HepG2 (cell line): Measurements from ENCODE around the gene FNDC3B. TPM values are rescaled to one million over a fixed set of nuclear protein-coding genes. Genes with fewer than 3 reads are reported as not detected.

ENCODE experiments used
- ATAC-seq: fragments of 200-7000 bp; cut with Tn5 transposase; 3 replicates; pipeline ENCODE4 v1.9.1; 2020; ENCODE audit warnings: mild to moderate bottlenecking, moderate library complexity
- BruUV-seq: library from RNA; stranded (reverse); fragments of 400-500 nt; replicated peaks from 2 replicates; lab custom pipeline; 2021; lab: Mats Ljungman, UMichigan
- CTCF ChIA-PET: fragments of 300-600 bp; formaldehyde crosslinking; extraction: SDS; loops from one replicate; lab custom pipeline; 2021; ENCODE audit warnings: low total read pairs, inconsistent platforms, low intra/inter-chr PET ratio; lab: Yijun Ruan, JAX
- POLR2A ChIA-PET: fragments of 350-600 bp; sonication (Branson Sonifier 250); formaldehyde crosslinking; loops from one replicate; lab custom pipeline; 2020; ENCODE audit warnings: antibody characterized with exemption, inconsistent platforms; lab: Yijun Ruan, JAX
- DNase-seq: peaks from one replicate; pipeline ENCODE4 v3.0.0-alpha.2; 2015; ENCODE audit warnings: low spot score
- FAIRE-seq: peaks from 3 replicates; lab custom pipeline; 2011; peaks lifted over from hg19 to GRCh38; lab: Jason Lieb, UNC
- H2AFZ ChIP-seq: one replicate; pipeline ENCODE4 v1.6.1; 2011; ENCODE audit warnings: low read length, inconsistent platforms
- H3K27ac ChIP-seq: fragments of 300-600 bp; 3 replicates; pipeline ENCODE4 v1.8.0; 2011; ENCODE audit warnings: mixed run types, mild to moderate bottlenecking, mixed read lengths, low read length, inconsistent platforms; ENCODE audit not compliant: insufficient read depth; ENCODE audit errors: extremely low read length
- H3K27me3 ChIP-seq, 2 experiments: fragments of 200-600 bp in 1 of 2; 2 replicates in 1 of 2; 3 replicates in 1 of 2; pipeline versions ENCODE4 v1.6.0 to v1.8.0; 2011; ENCODE audit warnings: low read length in 2 of 2, mild to moderate bottlenecking in 2 of 2, moderate library complexity in 2 of 2, inconsistent platforms in 1 of 2; ENCODE audit not compliant: insufficient read depth in 2 of 2, control insufficient read depth in 1 of 2
- H3K36me3 ChIP-seq, 2 experiments: fragments of 200-600 bp in 1 of 2; replicated peaks in 1 of 2; 2 replicates in 1 of 2; 3 replicates in 1 of 2; pipeline versions ENCODE4 v1.5.1 to v1.8.0; 2011; ENCODE audit warnings: low read length in 2 of 2, inconsistent platforms in 1 of 2; ENCODE audit not compliant: insufficient read depth in 2 of 2, control insufficient read depth in 1 of 2
- H3K4me1 ChIP-seq: 2 replicates; pipeline ENCODE4 v1.5.1; 2012; ENCODE audit warnings: low read length, inconsistent platforms; ENCODE audit not compliant: insufficient read depth
- H3K4me2 ChIP-seq: 2 replicates; pipeline ENCODE4 v1.6.0; 2011; ENCODE audit warnings: low read depth, low read length, inconsistent platforms
- H3K4me3 ChIP-seq, 3 experiments: fragments of 200-600 bp in 1 of 3; sonication (generic), shearing (Covaris generic) in 1 of 3; replicated peaks in 1 of 3; 2 replicates each; pipeline ENCODE4 v1.5.1; 2011 to 2016; ENCODE audit warnings: low read length in 3 of 3, inconsistent platforms in 2 of 3, low read depth in 2 of 3, mild to moderate bottlenecking in 2 of 3, control low read depth in 1 of 3, mixed read lengths in 1 of 3; ENCODE audit not compliant: insufficient read depth in 1 of 3
- H3K79me2 ChIP-seq: one replicate; pipeline ENCODE4 v1.6.1; 2011; ENCODE audit warnings: low read length, inconsistent platforms; ENCODE audit not compliant: insufficient read depth
- H3K9ac ChIP-seq: 2 replicates; pipeline ENCODE4 v1.6.0; 2011; ENCODE audit warnings: mild to moderate bottlenecking, low read depth, low read length, inconsistent platforms; ENCODE audit not compliant: insufficient read depth
- H3K9me3 ChIP-seq: 2 replicates; pipeline ENCODE4 v1.5.1; 2012; ENCODE audit warnings: mild to moderate bottlenecking, low read length
- H4K20me1 ChIP-seq: 2 replicates; pipeline ENCODE4 v1.6.0; 2011; ENCODE audit warnings: inconsistent platforms, mild to moderate bottlenecking, low read length, moderate library complexity; ENCODE audit not compliant: insufficient read depth
- AGO2 ChIP-seq: fragments of 200-400 bp; formaldehyde crosslinking; optimal IDR thresholded peaks from 2 replicates; pipeline ENCODE3; 2017; ENCODE audit warnings: mild to moderate bottlenecking, low read depth, low read length, moderate library complexity
- DR1 ChIP-seq: sonication (generic); formaldehyde crosslinking; IDR thresholded peaks from 2 replicates; pipeline ENCODE4 v1.8.0; 2021; ENCODE audit warnings: mild to moderate bottlenecking, missing genetic modification reagents, inconsistent platforms
- ELF4 ChIP-seq: sonication (generic); formaldehyde crosslinking; IDR thresholded peaks from 2 replicates; pipeline ENCODE4 v1.5.0; 2020; ENCODE audit warnings: missing genetic modification reagents, mild to moderate bottlenecking, moderate library complexity, borderline replicate concordance
- JUND ChIP-seq: sonication (generic); formaldehyde crosslinking; IDR thresholded peaks from 2 replicates; pipeline ENCODE4 v1.8.0; 2022; ENCODE audit warnings: mild to moderate bottlenecking, missing genetic modification reagents
- MBD4 ChIP-seq: IDR thresholded peaks from 2 replicates; pipeline ENCODE4 v1.6.1; 2012; ENCODE audit warnings: low read length, inconsistent platforms, borderline replicate concordance
- NR2F2 ChIP-seq: IDR thresholded peaks from 2 replicates; pipeline ENCODE4 v1.6.1; 2012; ENCODE audit warnings: low read depth, inconsistent platforms, borderline replicate concordance
- POLR2A ChIP-seq, 2 experiments: IDR thresholded peaks; 2 replicates each; pipeline ENCODE4 v1.6.1; 2011; ENCODE audit warnings: low read depth in 2 of 2, low read length in 2 of 2, mild to moderate bottlenecking in 1 of 2, moderate library complexity in 1 of 2; ENCODE audit not compliant: insufficient read depth in 1 of 2
- RBM22 ChIP-seq: fragments of 200-400 bp; formaldehyde crosslinking; optimal IDR thresholded peaks from 2 replicates; pipeline ENCODE3; 2017; ENCODE audit warnings: mild to moderate bottlenecking, low read length, moderate library complexity
- SCMH1 ChIP-seq: sonication (generic); formaldehyde crosslinking; IDR thresholded peaks from 2 replicates; pipeline ENCODE4 v1.9.0; 2021; ENCODE audit warnings: missing genetic modification reagents, mild to moderate bottlenecking, borderline replicate concordance
- ZC3H13 ChIP-seq: sonication (generic); formaldehyde crosslinking; IDR thresholded peaks from 2 replicates; pipeline ENCODE4 v1.8.1; 2023; ENCODE audit warnings: mild to moderate bottlenecking, missing genetic modification reagents, moderate library complexity
- ZNF34 ChIP-seq: sonication (generic); formaldehyde crosslinking; IDR thresholded peaks from 2 replicates; pipeline ENCODE4 v1.4.0; 2020; ENCODE audit warnings: mild to moderate bottlenecking, missing genetic modification reagents, borderline replicate concordance
- WGBS: methylation state at CpG from one replicate; pipeline ENCODE4 v1.1.6; 2017; ENCODE audit warnings: low lambda C conversion rate; 5-methylcytosine and 5-hydroxymethylcytosine counted together
- in situ Hi-C: cut with HindIII; loops from 2 replicates; pipeline ENCODE4 v1.10.0; 2017; ENCODE audit warnings: low pct_unique_long_range_greater_than_20kb; ENCODE audit not compliant: extremely low pct_ligation_motif_present
- intact Hi-C: fragments of 100-400 bp; cut with micrococcal nuclease; formaldehyde crosslinking; loops from one replicate; pipeline ENCODE4 v1.10.0; 2022; ENCODE audit not compliant: unreplicated experiment
- polyA plus RNA-seq, 8 experiments: library from polyadenylated mRNA; depleted of rRNA in 3 of 8; stranded (reverse) in 7 of 8; unstranded in 1 of 8; fragments of >200 nt; fragmentation: Illumina TruSeq in 4 of 8; extraction: Trizol in 4 of 8; gene quantifications; 2 replicates each; pipeline versions ENCODE4 v1.2.1 to v1.2.3, GENCODE V29; 2011 to 2016; ENCODE audit warnings: low read depth in 4 of 8, missing spikeins in 1 of 8, mixed read lengths in 1 of 8; ENCODE audit not compliant: insufficient read depth in 1 of 8
- total RNA-seq, 5 experiments: library from RNA; depleted of rRNA; stranded (reverse); fragments of >200 nt; fragmentation: Illumina TruSeq; extraction: Trizol; gene quantifications; 2 replicates each; pipeline ENCODE4 v1.2.3, GENCODE V29; 2016; ENCODE audit warnings: low read depth in 1 of 5

FNDC3B gene
- total and polyA plus RNA-seq, 2 of the 13 experiments (the other 11 are each of a cell fraction or from before 2014, with no cell fraction given): 74.8 to 103 TPM

GRCh38 chr3:172232579-172233212 lies 193.3 kb downstream of the FNDC3B start:
- peaks cover 16 to 72% of the 10 kb centered on the region in 2 experiments for H3K36me3 ChIP-seq
- H3K27ac ChIP-seq: no peak overlapping the region
- H3K4me3 ChIP-seq: no peak overlapping the region
- no TSS peak for BruUV-seq
- peaks cover 96% of the 10 kb centered on the region for H3K79me2 ChIP-seq
- DNase-seq (no peak), FAIRE-seq (no peak), ATAC-seq (no peak)
- in situ Hi-C loops (no loop called here), intact Hi-C loops (no loop called here)
- H2AFZ ChIP-seq: no peak overlapping the region
- WGBS: 95% methylated on average over 3 of the region's 3 CpGs
- no peak overlapping the region for H3K9ac ChIP-seq
- H4K20me1 ChIP-seq: peaks cover 97% of the 10 kb centered on the region
- ChIA-PET POLR2A (no interaction called here), CTCF (no interaction called here)
- peaks cover 45% of the 10 kb centered on the region; the same call in 1 of the 2 replicates for H3K4me1 ChIP-seq
- no peak overlapping the region for H3K4me2 ChIP-seq
- H3K27me3 ChIP-seq: no peaks in the 10 kb centered on the region
- no peaks in the 10 kb centered on the region for H3K9me3 ChIP-seq
- TF ChIP-seq ELF4 (CRISPR knock-in tag) (no peak), RBM22 (peak; percentile 98)
- TF ChIP-seq, all 625 proteins: peak for 1

GRCh38 chr3:172233474-172234277 lies 194.3 kb downstream of the FNDC3B start:
- in situ Hi-C loops (no loop called here), intact Hi-C loops (no loop called here)
- no peak for TF ChIP-seq SCMH1
- TF ChIP-seq POLR2A (IDR thresholded peaks at IDR 0.05; ENCODE audit: insufficient read depth in 1 of 2, low read depth in 2 of 2, low read length in 2 of 2): peak in 1 of 2 experiments; percentile 14; a peak in 1 of 4 replicates
- TF ChIP-seq ZNF34 (CRISPR knock-in tag): no peak
- TF ChIP-seq RBM22: peak; percentile 95
- no peak for TF ChIP-seq DR1 (CRISPR knock-in tag)
- TF ChIP-seq AGO2: peak; percentile 74
- no peak for TF ChIP-seq NR2F2
- no peak for TF ChIP-seq JUND (CRISPR knock-in tag)
- no peak for TF ChIP-seq ZC3H13
- 0 out of 2 replicates have a peak, but pooled peaks have one; percentile 38 for TF ChIP-seq MBD4
- H3K9me3 ChIP-seq: no peaks in the 10 kb centered on the region
- no peak overlapping the region for H2AFZ ChIP-seq
- no peak overlapping the region for H3K27ac ChIP-seq
- ATAC-seq (no peak), FAIRE-seq (no peak), DNase-seq (no peak)
- H3K9ac ChIP-seq: no peak overlapping the region
- CTCF ChIA-PET: no interaction called here
- H3K27me3 ChIP-seq: no peaks in the 10 kb centered on the region
- peaks cover 96% of the 10 kb centered on the region for H3K79me2 ChIP-seq
- no TSS peak for BruUV-seq
- WGBS: 94% methylated on average over 8 of the region's 8 CpGs
- peaks cover 97% of the 10 kb centered on the region for H4K20me1 ChIP-seq
- POLR2A ChIA-PET: no interaction called here
- H3K36me3 ChIP-seq: peaks cover 16 to 68% of the 10 kb centered on the region in 2 experiments
- H3K4me1 ChIP-seq: peaks cover 45% of the 10 kb centered on the region; the same call in 1 of the 2 replicates
- no peak overlapping the region for H3K4me3 ChIP-seq
- no peak overlapping the region for H3K4me2 ChIP-seq
